Measurements from ENCODE around the gene ALDH3A2. TPM values are rescaled to one million over a fixed set of nuclear protein-coding genes. Genes with fewer than 3 reads are reported as not detected.

Gene ALDH3A2
- total and polyA plus RNA-seq, 8 donors = 46.3 to 102 (median 57.0) TPM

DNA sequence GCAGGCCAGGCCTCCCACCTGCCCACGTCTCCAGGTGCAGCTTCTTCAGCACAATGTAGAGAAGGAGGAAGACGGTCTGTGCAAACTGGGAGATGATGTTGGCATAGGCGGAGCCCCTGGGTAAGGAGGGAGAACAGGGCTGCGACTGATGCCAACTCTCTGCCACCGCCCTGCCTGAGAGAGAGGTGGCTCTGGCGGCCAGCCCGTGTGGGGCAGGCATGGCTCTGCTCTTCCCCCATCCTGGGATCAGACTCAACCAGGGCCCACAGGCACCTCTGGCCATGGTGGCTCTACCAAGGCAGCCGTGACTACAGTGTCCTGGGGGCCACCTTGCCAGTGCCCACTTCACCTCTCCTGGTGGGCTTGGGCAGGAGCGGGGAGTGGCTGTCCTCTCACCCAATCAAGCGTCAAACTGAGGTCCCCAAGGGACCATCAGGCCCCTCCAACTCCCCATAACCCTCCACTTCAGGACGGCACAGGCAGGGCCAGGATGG lies 59.2 kb downstream of the ALDH3A2 start:
- Histone ChIP-seq H3K27me3 (no peaks in the 10 kb centered on the region), H3K36me3 (no peaks in the 10 kb centered on the region), H3K4me1 (no peaks in the 10 kb centered on the region), H3K27ac (no peak overlapping the region), H3K9me3 (no peaks in the 10 kb centered on the region), H3K4me3 (no peak overlapping the region)
- no peak for ATAC-seq
- no peak for FAIRE-seq
- peak in 1 of 6 donors; percentile 39 for DNase-seq
- TF ChIP-seq, protein P1, sequence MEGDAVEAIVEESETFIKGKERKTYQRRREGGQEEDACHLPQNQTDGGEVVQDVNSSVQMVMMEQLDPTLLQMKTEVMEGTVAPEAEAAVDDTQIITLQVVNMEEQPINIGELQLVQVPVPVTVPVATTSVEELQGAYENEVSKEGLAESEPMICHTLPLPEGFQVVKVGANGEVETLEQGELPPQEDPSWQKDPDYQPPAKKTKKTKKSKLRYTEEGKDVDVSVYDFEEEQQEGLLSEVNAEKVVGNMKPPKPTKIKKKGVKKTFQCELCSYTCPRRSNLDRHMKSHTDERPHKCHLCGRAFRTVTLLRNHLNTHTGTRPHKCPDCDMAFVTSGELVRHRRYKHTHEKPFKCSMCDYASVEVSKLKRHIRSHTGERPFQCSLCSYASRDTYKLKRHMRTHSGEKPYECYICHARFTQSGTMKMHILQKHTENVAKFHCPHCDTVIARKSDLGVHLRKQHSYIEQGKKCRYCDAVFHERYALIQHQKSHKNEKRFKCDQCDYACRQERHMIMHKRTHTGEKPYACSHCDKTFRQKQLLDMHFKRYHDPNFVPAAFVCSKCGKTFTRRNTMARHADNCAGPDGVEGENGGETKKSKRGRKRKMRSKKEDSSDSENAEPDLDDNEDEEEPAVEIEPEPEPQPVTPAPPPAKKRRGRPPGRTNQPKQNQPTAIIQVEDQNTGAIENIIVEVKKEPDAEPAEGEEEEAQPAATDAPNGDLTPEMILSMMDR (IDR thresholded peaks at IDR 0.05) = no peak
- whole genome bisulfite sequencing, 2 donors = 70 to 82% methylated on average over 11 of the region's 11 CpGs
- intact Hi-C loops (cut with DNase I) = no loop called here

DNA sequence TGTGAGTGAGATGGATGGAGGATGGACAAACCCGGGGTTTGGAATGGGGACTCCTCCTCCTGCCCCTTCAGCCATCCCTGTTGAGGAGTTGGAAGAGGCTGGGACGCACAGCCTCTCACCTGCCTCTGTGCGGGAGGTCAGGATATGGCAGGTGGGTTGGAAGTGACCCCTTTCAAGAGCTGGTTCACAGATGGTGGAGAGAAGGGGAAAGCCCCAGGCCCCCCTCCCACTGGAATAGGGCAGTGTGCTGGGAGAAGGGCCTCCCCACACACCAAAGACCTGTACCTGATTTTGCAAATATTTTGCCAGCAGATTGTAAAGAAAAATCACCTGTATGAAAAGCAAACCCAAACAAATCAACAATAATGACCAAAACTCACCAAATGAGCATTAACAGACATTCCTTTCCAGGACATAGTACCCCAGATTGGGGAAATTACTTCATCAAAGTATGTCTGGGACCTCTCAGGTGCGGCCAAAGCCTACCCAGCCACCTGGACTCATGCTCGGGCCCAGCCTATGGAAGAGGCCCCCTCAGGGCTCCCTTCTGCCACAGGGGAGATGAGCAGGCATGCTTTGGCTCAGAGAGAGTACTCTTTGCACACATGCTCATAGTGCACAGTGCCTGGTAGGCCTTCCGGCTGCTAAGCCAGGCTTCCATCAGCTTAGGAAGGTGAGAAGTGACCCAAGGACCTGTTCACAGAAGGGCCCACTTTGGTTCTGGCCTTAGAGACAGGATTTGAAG lies 60.1 kb downstream of the ALDH3A2 start:
- no peaks in the 10 kb centered on the region for H3K36me3 ChIP-seq
- H3K4me1 ChIP-seq = no peaks in the 10 kb centered on the region
- FAIRE-seq (no peak), ATAC-seq (no peak), DNase-seq (no peak)
- WGBS, 2 donors = 82 to 86% methylated on average over 6 of the region's 6 CpGs
- H3K9me3 ChIP-seq = no peaks in the 10 kb centered on the region
- TF ChIP-seq, protein P1 (IDR thresholded peaks at IDR 0.05) = no peak
- intact Hi-C loops (cut with DNase I) = no loop called here
- no peak overlapping the region for H3K27ac ChIP-seq
- H3K4me3 ChIP-seq = no peak overlapping the region
- H3K27me3 ChIP-seq = no peaks in the 10 kb centered on the region

DNA sequence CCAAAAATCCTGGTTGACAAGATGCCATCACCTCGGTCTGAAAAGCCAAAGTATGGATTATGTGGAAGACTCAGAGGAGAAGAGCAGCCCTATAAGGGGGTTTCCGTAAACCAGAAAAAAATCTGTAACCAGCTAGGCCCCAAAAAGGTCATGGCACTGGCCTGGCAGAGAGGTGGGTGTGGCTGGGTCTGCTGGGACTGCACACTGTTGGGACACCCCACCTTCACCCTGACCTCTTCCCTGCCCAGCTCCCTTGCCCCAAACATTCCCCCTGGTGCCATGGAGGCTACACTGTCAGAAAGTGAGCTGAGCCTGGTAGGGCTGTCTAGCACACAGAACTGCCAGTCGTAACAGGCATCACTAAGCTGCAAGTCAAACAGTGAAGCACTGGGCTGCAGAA lies 61.3 kb downstream of the ALDH3A2 start:
- no peaks in the 10 kb centered on the region for H3K9me3 ChIP-seq
- 85 to 86% methylated on average over 3 of the region's 3 CpGs for WGBS, 2 donors
- H3K27ac ChIP-seq = no peak overlapping the region
- TF ChIP-seq, protein P1 (IDR thresholded peaks at IDR 0.05) = no peak
- DNase-seq = no peak
- no peak for FAIRE-seq
- ATAC-seq = no peak
- intact Hi-C loops (cut with DNase I) = no loop called here
- H3K4me1 ChIP-seq = no peaks in the 10 kb centered on the region
- H3K36me3 ChIP-seq = no peaks in the 10 kb centered on the region
- no peaks in the 10 kb centered on the region for H3K27me3 ChIP-seq
- no peak overlapping the region for H3K4me3 ChIP-seq

DNA sequence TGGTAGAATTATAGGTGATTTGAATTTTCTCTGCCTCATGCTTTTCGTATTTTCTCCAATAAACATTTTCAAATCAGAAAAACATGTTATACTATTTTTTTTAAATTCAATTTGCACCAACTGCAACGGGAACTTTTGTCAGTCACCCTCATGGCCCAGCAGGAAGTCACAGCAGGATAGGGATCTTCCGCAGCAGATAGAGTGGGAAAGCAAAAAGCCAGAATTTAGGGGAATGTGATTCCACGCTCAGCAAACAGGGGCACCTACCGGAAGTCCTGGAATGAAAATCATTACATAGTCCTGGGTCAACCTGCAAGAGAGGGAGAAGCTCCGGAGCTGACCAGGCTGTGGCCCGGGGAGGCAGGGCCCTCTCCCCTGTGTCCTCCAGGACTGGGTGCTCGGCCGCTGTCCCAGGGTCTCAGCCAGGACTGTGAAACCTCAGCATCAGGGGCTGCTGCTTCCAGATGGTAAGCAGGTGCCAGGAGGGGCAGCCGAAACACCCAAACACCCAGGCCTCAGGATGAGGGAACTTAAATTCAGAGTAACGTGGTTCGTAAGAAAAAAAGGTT lies 64.0 kb downstream of the ALDH3A2 start:
- DNase-seq (no peak), FAIRE-seq (no peak), ATAC-seq (no peak)
- Histone ChIP-seq H3K4me3 (no peak overlapping the region), H3K27ac (no peak overlapping the region), H3K4me1 (no peaks in the 10 kb centered on the region), H3K9me3 (no peaks in the 10 kb centered on the region), H3K27me3 (no peaks in the 10 kb centered on the region), H3K36me3 (no peaks in the 10 kb centered on the region)
- WGBS, 2 donors = 81 to 83% methylated on average over 12 of the region's 12 CpGs
- TF ChIP-seq, protein P1 (IDR thresholded peaks at IDR 0.05) = no peak
- intact Hi-C loops (cut with DNase I) = no loop called here

DNA sequence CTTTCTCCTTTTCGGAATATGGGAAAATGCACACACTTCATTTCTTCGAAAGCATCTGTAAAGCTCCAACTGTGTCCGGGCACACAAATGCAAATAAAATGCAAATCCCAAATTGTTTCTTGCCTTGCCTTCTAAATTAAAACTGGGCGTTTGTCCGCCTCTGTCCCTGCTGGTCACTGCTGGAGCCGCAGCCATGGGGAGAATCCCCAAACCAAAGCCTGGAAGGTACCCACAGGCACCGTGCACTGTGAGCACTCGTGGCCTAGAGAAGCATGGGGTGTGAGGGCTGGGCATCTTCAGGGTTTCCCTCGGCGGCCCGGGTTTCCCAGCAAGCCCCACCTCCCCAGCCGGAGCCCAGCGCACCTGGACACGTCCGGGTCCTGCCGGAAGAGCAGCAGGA lies 64.9 kb downstream of the ALDH3A2 start:
- no peaks in the 10 kb centered on the region for H3K9me3 ChIP-seq
- TF ChIP-seq, protein P1 (IDR thresholded peaks at IDR 0.05) = no peak
- no peaks in the 10 kb centered on the region for H3K36me3 ChIP-seq
- H3K4me1 ChIP-seq = no peaks in the 10 kb centered on the region
- FAIRE-seq (no peak), ATAC-seq (no peak), DNase-seq (peak in 1 of 6 donors; percentile 38)
- intact Hi-C loops (cut with DNase I) = no loop called here
- H3K27ac ChIP-seq = no peak overlapping the region
- H3K27me3 ChIP-seq = no peaks in the 10 kb centered on the region
- 77 to 87% methylated on average over 16 of the region's 16 CpGs for WGBS, 2 donors
- no peak overlapping the region for H3K4me3 ChIP-seq
